Measurements from ENCODE around the gene MSANTD2. TPM values are rescaled to one million over a fixed set of nuclear protein-coding genes. Genes with fewer than 3 reads are reported as not detected.
A peak's percentile ranks its signal among the peaks of the same experiment; 100 is the strongest.

Gene MSANTD2
- total RNA-seq, 8 experiments from 2014 or later, result 9.8 to 53.9 (median 14.8) TPM

GRCh38 chr11:124717421-124717785 is 82.8 kb downstream of the MSANTD2 start:
- WGBS, 10 experiments, result 52 to 100% (median 72%) methylated on average over 1 to 6 of the region's 7 CpGs; no CpG with 5 or more reads in 1 of the 10 experiments
- peak in 1 of 8 experiments; percentile 15 for ATAC-seq (replicated peaks in 6 of 8)
- Histone ChIP-seq H3K4me3 (no peak overlapping the region), H3K27ac (no peak overlapping the region), H3K4me1 (replicated peaks in 1 of 2) (peaks cover 21 to 28% of the 10 kb centered on the region in 2 donors)
- in situ Hi-C loops (cut with MboI; ENCODE audit: low pct_unique_long_range_greater_than_20kb in 2 of 9, low sequenced_read_pairs in 9 of 9, unreplicated experiment in 9 of 9), result no loop called here

- WGBS, 10 experiments, result 0 to 90% (median 78%) methylated on average over 1 to 3 of the region's 3 CpGs; no CpG with 5 or more reads in 3 of the 10 experiments
- Histone ChIP-seq H3K4me3 (no peak overlapping the region), H3K4me1 (replicated peaks in 1 of 2) (peaks cover 21 to 22% of the 10 kb centered on the region in 2 donors), H3K27ac (no peak overlapping the region)
- in situ Hi-C loops (cut with MboI; ENCODE audit: low pct_unique_long_range_greater_than_20kb in 2 of 9, low sequenced_read_pairs in 9 of 9, unreplicated experiment in 9 of 9), result no loop called here
- peak in 1 of 8 experiments; percentile 50 for ATAC-seq (replicated peaks in 6 of 8)
Measured at GRCh38 chr11:124716591-124716990, 83.6 kb downstream of the MSANTD2 start.

Other genes starting within 250 kb of the MSANTD2 start
- under 1 TPM in 5 of 8 experiments, not detected in 3; 0.04 to 0.66 (median 0.23) TPM for gene OR8A1, start 230.4 kb downstream of the MSANTD2 start, total RNA-seq
- under 1 TPM in 2 of 8 experiments, not detected in 6; 0.33 to 0.42 TPM for gene PANX3, start 189.0 kb downstream of the MSANTD2 start, total RNA-seq
- 10 to 100 TPM; 16.8 to 49.6 (median 25.9) TPM for gene TBRG1, start 177.5 kb downstream of the MSANTD2 start, total RNA-seq
- gene SIAE, start 126.7 kb downstream of the MSANTD2 start, total RNA-seq, result 10 to 100 TPM in 4 of 8 experiments, 1 to 10 TPM in 4; 3.2 to 78.6 (median 15.5) TPM
- gene SPA17, start 126.5 kb downstream of the MSANTD2 start, total RNA-seq, result 10 to 100 TPM; 13.7 to 71.4 (median 20.1) TPM
- 10 to 100 TPM in 3 of 8 experiments, 1 to 10 TPM in 2, under 1 TPM in 3; 0.49 to 34.2 (median 2.6) TPM for gene NRGN, start 60.5 kb downstream of the MSANTD2 start, total RNA-seq
- gene VSIG2, start 48.2 kb downstream of the MSANTD2 start, total RNA-seq, result 1 to 10 TPM in 2 of 8 experiments, under 1 TPM in 3, not detected in 3; 0.17 to 2.0 (median 0.90) TPM
- 1 to 10 TPM in 3 of 8 experiments, under 1 TPM in 5; 0.11 to 9.3 (median 0.67) TPM for gene ESAM, start 38.1 kb downstream of the MSANTD2 start, total RNA-seq
- 10 to 100 TPM in 5 of 8 experiments, 1 to 10 TPM in 3; 6.3 to 43.6 (median 15.9) TPM for gene ROBO3, start 65.0 kb upstream of the MSANTD2 start, total RNA-seq
- gene ROBO4, start 97.5 kb upstream of the MSANTD2 start, total RNA-seq, result 1 to 10 TPM in 2 of 8 experiments, under 1 TPM in 5, not detected in 1; 0.05 to 1.9 (median 0.73) TPM
- gene HEPN1, start 118.8 kb upstream of the MSANTD2 start, total RNA-seq, result 10 to 100 TPM in 1 of 8 experiments, not detected in 7; 12.8 TPM
- gene HEPACAM, start 135.6 kb upstream of the MSANTD2 start, total RNA-seq, result 10 to 100 TPM in 1 of 8 experiments, under 1 TPM in 5, not detected in 2; 0.05 to 14.0 (median 0.12) TPM
- 1 to 10 TPM in 7 of 8 experiments, under 1 TPM in 1; 0.87 to 4.7 (median 2.5) TPM for gene CCDC15, start 153.8 kb upstream of the MSANTD2 start, total RNA-seq

Data from motor neuron (in vitro differentiated cells).